ENCODE measurements around the gene MSH5.

The MSH5 gene

DNA sequence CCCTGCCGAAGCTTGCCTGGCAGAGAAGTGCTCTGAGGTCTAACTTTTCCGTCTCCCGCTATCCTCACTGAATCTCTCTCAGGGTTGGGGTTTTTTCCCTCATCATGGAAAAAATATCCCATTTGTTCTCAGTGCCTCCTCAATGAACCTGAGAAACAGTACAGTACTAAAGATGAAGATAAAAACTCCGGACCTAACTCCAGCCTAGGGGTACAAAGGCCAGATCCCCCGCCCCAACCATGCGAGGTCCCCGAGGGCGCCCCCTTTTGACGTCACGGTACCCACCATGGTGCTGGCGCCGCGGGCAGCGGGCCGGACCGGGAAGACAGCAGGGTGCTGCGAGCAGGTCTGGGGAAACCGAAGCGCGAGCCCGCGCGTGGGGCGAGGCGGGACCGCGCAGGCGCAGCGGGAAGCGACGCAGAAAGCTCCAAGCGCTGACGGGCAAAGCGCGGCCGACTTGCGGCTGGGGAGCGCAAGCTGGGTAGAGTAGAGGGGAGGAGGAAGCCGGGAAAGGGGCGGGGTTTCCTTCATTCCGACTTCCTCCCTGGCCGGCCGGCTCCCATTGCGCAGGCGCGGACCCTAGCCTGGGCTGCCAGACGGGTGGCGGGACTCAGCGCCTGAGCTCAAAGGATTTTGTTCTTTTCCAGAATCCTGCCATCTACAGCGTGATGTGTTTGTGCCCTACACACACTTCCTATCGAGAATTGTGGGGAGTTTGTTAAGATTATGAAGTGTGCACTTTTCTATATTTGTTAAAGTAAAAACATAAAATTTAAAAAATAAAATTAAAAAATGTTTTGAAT, 66.9 kb downstream of the MSH5 start, which contains the start of gene LSM2:
Gene LSM2, minus strand, starts transcription at position 497 of the 803 bp plus-strand sequence. Its CDS starts 209 bp downstream, at position 288.
- TF ChIP-seq, protein P1, sequence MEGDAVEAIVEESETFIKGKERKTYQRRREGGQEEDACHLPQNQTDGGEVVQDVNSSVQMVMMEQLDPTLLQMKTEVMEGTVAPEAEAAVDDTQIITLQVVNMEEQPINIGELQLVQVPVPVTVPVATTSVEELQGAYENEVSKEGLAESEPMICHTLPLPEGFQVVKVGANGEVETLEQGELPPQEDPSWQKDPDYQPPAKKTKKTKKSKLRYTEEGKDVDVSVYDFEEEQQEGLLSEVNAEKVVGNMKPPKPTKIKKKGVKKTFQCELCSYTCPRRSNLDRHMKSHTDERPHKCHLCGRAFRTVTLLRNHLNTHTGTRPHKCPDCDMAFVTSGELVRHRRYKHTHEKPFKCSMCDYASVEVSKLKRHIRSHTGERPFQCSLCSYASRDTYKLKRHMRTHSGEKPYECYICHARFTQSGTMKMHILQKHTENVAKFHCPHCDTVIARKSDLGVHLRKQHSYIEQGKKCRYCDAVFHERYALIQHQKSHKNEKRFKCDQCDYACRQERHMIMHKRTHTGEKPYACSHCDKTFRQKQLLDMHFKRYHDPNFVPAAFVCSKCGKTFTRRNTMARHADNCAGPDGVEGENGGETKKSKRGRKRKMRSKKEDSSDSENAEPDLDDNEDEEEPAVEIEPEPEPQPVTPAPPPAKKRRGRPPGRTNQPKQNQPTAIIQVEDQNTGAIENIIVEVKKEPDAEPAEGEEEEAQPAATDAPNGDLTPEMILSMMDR (IDR thresholded peaks at IDR 0.05), result peak; percentile 23; the same call in 1 of the 2 replicates

GRCh38 chr6:31811645-31812044, 71.8 kb downstream of the MSH5 start:
- TF ChIP-seq, protein P1 (IDR thresholded peaks at IDR 0.05), result no peak

Measured in LNCAP (cell line).